GM18951 (cell line): ENCODE measurements around the gene CHRNA10.

Source experiments
- POLR2A ChIP-seq: IDR thresholded peaks from 4 replicates; pipeline ENCODE4 v1.6.1; 2011; ENCODE audit warnings: mild to moderate bottlenecking; ENCODE audit not compliant: insufficient read length, insufficient read depth; ENCODE audit errors: extremely low read depth
- in situ Hi-C: fragments of 300-500 bp; cut with MboI; formaldehyde crosslinking; loops from one replicate; pipeline ENCODE4 v1.12.0; 2022; ENCODE audit warnings: low sequenced_read_pairs, mixed read lengths, inconsistent platforms; ENCODE audit not compliant: unreplicated experiment

Gene CHRNA10

DNA sequence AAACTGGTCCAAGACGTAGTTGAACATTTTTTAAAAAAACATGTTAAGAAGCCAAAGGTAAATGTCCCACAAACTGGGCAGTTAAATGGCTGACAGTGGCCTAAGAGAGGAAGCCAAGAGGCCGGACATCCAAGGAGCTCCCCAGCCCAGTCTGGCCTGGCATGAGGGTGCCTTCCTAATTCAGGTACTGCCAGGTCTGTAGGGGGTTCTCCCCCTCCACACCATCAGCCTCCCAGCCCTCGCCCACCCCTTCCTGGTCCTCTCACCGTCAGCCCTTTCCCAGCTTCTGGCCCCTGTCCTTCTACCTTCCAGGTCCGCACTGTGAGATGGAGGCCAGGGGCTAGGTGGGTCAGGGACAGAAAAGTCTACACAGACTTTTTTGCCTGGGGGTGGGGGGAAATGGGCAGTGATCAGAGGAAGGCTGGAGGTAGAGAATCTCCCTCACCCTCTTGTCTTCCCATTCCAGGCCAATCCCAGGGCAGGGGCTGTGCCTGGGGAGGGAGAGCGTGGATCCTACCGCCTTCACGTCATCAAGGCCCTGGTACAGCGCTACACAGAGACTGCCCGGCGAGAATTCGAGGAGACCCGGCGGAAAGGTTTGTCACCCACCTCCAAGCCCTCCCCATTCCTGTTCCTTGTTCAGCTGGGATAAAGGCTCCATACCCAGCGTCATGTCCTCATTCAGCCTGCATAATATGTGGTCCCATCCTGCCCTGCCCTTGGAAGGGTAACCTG is 35.4 kb downstream of the CHRNA10 start:
- TF ChIP-seq POLR2A = no peak

DNA sequence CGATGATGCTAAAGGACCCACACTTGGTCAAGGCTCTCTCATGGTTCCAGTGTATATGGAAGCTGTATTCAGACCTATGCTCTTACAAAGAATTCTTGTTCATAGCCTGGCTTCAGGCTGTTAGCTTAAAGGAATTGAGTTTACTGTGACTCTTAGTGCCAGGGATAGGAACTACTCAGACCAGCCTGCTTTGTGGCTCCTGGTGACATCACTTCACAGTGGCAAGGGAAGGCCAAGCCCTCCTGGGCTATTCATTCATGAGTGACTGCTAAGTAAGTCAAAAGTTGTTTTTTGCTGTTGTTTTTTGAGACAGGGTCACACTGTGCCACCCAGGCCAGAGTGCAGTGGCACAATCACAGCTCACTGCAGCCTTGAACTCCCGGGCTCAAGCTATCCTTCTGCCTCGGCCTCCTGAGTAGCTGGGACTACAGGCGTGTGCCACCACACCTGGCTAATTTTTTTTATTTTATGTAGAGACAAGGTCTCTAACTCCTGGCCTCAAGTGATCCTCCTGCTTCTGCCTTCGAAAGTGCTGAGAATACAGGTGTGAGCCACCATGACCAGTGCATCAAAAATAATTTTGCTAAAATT is 39.0 kb downstream of the CHRNA10 start:
- TF ChIP-seq POLR2A = no peak
- in situ Hi-C loops = no loop called here

More for the DNA sequence above, 35.4 kb downstream of the CHRNA10 start:
- in situ Hi-C loops = no loop called here

DNA sequence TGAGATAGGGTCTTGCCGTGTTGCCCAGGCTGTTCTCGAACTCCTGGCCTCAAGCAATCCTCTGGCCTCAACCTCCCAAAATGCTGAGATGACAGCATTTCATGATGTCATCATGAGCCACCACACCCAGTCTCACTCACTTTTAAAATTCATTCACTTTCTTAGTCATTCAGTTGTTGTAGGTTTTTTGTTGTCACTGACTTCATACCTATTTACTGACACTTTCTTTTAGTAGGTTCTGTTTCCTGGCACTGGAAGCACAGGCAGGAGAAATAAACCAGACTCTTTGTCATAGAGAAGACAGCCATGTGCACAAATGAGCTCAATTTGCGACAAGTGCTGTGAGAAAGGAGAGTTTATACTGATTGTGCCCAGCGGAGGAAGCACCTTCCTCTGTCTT is 39.9 kb downstream of the CHRNA10 start:
- TF ChIP-seq POLR2A = no peak
- in situ Hi-C loops = no loop called here

DNA sequence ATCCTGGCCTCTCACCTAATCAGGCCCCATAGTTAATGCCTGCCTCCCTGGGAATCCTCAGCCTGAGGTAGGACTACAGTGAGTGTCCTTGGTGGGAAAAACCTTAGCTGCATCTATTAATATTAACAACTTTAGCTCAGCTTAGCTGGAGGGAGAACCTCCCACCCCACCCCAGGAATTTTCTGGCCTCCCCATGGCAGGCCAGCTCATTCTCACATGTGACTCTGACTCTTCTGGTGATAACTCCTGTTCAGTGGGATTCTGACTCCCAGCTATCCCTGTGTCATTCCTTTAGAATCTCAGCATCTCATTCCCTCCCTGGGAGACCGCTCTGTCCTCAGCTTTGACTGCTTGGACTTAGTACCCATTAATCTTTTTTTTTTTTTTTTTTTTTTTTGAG is 43.9 kb downstream of the CHRNA10 start:
- no peak for TF ChIP-seq POLR2A
- in situ Hi-C loops = no loop called here

DNA sequence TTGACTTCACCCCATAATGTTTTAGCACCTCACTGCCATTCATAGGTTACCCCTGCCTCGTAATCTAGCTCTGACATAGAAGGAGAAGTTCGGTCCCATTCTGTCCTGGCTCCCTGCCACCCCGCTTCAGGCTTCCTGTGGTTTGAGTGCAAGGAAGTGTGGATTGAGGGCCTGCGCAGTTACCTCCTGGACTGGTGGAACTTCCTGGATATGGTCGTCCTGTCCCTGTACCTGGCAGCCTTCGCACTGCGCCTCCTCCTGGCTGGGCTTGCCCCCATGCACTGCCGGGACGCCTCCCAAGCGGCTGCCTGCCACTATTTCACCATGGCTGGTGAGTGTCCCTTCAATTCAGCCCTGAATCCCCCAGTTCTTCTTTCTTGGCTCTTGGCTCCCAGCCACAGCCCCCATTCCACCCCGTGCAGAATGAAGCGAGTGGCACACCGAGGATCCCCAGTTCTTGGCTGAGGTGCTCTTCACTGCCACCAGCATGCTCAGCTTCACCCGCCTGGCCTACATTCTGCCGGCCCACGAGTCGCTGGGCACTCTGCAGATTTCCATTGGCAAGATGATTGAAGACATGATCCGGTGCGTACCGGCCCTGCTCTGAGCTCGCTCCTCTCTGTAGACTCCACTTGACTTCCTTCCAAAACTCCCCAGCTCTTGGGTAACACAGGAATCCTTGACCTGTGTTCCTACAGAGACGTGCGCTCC is 44.8 kb downstream of the CHRNA10 start:
- no peak for TF ChIP-seq POLR2A
- in situ Hi-C loops = no loop called here

DNA sequence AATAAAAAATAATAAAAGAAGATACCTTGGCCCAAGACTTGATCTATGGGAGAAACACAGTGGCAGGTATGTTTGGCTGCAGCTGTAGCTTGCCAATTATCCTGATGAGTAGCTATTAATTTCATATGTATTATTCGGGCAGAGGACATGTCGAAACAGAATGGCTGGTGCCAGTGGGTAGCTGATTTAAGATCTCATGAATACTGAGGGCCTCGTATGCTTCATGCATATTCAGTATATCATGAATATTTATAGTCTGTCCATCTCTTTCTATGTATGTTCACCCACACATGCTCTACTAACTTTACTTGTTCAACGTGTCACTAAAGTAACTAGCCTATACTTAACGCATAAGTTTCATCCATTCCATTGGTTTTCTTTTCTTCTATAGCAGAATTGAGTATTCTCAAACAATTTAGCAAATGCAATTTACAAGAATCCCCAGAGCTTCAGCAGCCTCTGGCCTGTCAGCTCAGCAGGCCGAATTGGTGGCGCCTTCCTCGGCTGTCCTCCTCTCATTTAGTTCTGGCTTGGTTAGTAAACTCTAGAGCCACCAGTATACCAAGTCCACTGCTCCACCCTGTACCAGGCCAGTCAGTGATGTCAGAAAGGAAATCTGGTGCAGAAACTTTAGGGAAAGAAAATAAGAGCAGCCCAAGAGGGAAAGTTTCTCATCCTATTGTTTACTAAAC is 47.3 kb downstream of the CHRNA10 start:
- in situ Hi-C loops = no loop called here
- TF ChIP-seq POLR2A = no peak

DNA sequence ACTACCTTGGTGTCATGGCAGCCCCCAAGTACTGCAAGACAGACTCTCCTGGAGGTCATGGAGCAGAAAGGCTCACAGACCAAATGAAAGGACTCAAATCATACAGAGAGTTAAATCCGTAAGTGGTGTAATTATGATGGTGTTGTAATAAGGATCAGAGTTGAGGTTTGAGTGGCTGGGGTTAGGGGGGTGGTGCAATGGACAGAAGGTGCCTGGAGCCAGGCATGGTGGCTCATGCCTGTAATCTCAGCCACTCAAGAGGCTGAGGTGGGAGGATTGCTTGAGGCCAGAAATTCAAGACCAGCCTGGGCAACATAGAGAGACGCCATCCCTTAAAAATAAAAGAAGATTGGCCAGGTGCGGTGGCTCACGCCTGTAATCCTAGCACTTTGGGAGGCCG is 48.1 kb downstream of the CHRNA10 start:
- in situ Hi-C loops = no loop called here
- TF ChIP-seq POLR2A = no peak

DNA sequence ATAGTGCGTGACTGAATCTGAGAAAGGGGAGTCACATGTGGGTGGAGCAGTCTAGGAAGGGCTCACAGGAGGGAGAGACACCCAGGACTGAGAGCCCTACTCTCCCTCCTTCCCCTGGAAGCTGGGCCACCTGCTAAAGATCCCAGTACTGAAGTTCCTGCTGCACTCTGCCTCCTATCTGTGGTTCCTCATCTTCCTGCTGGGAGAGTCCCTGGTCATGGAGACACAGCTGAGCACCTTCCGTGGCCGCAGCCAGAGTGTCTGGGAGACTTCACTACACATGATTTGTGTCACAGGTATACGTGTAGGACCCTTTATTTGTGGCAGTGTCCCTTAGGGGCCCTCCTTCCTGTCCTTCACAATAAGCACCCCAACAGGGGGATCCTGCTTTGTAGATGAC is 48.7 kb downstream of the CHRNA10 start:
- in situ Hi-C loops = no loop called here
- no peak for TF ChIP-seq POLR2A

DNA sequence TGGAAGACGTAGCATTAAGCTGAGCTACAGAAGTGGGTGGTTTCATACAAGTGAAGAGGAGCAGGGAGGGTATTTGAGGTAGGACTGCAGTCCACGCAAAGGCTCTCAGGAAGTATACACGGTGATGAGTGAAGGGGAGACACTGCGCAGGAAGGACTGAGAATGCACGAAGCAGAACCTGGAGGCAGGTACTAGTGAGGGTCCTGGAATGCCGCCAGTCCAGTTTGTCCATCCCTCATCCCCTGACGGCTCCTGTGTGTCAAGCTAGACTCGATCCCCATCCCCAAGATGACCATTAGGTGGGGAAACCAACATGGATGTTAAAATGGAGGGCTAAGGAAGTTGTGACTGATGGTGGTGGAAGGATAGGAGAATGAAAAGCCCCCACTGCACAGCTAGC is 53.2 kb downstream of the CHRNA10 start:
- in situ Hi-C loops = no loop called here
- TF ChIP-seq POLR2A = no peak

DNA sequence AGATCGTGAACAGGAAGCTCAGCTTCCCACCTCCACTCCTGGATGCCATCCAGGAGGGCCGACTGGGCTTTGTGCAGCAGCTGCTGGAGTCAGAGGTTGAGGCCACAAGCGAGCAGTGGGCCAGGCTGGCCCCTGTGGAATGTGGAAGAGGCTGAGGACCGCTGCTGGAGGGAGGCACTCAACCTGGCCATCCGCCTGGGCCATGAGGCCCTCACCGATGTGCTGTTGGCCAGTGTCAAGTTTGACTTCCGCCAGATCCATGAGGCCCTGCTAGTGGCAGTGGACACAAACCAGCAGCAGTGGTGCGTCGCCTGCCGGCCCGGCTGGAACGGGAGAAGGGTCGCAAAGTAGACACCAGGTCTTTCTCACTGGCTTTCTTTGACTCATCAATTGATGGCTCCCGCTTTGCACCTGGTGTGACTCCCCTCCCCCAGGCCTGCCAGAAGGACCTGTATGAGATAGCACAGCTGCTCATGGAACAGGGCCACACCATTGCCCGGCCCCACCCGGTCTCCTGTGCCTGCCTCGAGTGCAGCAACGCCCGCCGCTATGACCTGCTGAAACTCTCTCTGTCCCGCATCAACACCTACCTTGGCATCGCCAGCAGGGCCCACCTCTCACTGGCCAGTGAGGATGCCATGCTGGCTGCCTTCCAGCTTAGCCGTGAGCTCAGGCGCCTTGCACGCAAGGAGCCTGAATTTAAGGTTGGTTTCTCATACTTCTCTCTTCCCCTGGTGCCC is 54.3 kb downstream of the CHRNA10 start:
- no peak for TF ChIP-seq POLR2A
- in situ Hi-C loops = no loop called here

DNA sequence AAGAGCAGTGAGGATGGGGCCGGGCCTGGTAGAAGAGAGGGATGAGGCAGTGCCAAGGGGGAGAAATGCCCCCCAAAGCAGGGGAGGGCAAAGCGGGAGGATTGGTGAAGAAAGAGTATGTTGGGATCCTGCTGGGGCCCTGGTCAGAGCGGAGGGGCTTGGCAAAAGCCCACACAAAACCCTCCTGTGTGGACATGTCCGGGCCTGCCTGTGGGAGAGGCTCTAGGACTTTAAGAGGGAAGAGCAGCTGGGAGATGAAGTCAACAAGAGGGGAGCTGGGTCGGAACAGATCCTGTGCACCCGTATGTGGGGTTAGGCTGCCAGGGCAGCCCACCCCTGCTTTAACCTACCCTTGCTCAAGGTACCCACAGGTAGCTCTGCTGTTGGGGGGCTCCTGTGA is 55.2 kb downstream of the CHRNA10 start:
- no peak for TF ChIP-seq POLR2A
- in situ Hi-C loops = no loop called here
